Psoas muscle (tissue), 8 donors: ENCODE data around the gene SSC5D. TPM values are rescaled to one million over a fixed set of nuclear protein-coding genes. Genes with fewer than 3 reads are reported as not detected.

Experiments
- ATAC-seq, 4 donors: fragments of 200-7000 bp; cut with Tn5 transposase; one replicate each; pipeline ENCODE4 v1.9.1; 2020; ENCODE audit warnings: moderate library complexity in 3 of 4, mild to moderate bottlenecking in 2 of 4
- DNase-seq, 2 donors: peaks; one replicate each; pipeline ENCODE4 v3.0.0-alpha.2; 2020
- H3K27ac ChIP-seq: fragments of 200-600 bp; one replicate; pipeline ENCODE4 v1.8.0; 2022
- H3K27me3 ChIP-seq, 3 donors: fragments of 200-600 bp in 1 of 3; one replicate each; pipeline versions ENCODE4 v1.6.1 to v1.8.0; 2013 to 2022; ENCODE audit warnings: low read length in 2 of 3, mild to moderate bottlenecking in 2 of 3, moderate library complexity in 1 of 3; ENCODE audit not compliant: insufficient read depth in 3 of 3
- H3K36me3 ChIP-seq, 2 donors: fragments of 200-600 bp in 1 of 2; one replicate each; pipeline versions ENCODE4 v1.6.1 to v1.8.0; 2013 to 2022; ENCODE audit warnings: low read depth in 1 of 2, mild to moderate bottlenecking in 1 of 2, moderate library complexity in 1 of 2; ENCODE audit not compliant: insufficient read depth in 1 of 2
- H3K4me1 ChIP-seq: fragments of 200-600 bp; one replicate; pipeline ENCODE4 v1.8.0; 2022
- H3K4me3 ChIP-seq: fragments of 200-600 bp; one replicate; pipeline ENCODE4 v1.8.0; 2022; ENCODE audit warnings: mild to moderate bottlenecking
- H3K9me3 ChIP-seq: fragments of 200-600 bp; one replicate; pipeline ENCODE4 v1.8.0; 2022
- WGBS, 3 donors: extraction: QIAGEN DNeasy Blood & Tissue Kit; methylation state at CpG; one replicate each; pipeline versions ENCODE4 v1.1.6 to v1.1.7; 2013; 5-methylcytosine and 5-hydroxymethylcytosine counted together
- intact Hi-C, 2 donors: fragments of 100-400 bp; cut with DNase I; formaldehyde crosslinking; loops; one replicate each; pipeline versions ENCODE4 v1.11.0 to v1.14.2; 2022
- polyA plus RNA-seq, 3 donors: library from polyadenylated mRNA; stranded (reverse); fragments of 200-250 nt; gene quantifications; one replicate each; pipeline ENCODE4 v1.2.3, GENCODE V29; 2013
- total RNA-seq, 4 donors: library from RNA; stranded (reverse); fragmentation: NEBNext Ultra II Directional in 2 of 4; extraction: Animal tissue kit (Norgen Biotek cat#: 25700) in 2 of 4; gene quantifications; one replicate each; pipeline versions ENCODE4 v1.2.1 to v1.2.4, GENCODE V29; 2021 to 2023
- TF ChIP-seq, protein P1 (sequence below): fragments of 200-600 bp; IDR thresholded peaks from one replicate; pipeline ENCODE4 v1.8.0; 2022; ENCODE audit warnings: antibody characterized with exemption
- donor health status: healthy with polysubstance abuse.
- donor health status: DM: no; HTN: no; CAD: no; lungs with moderate emphysema.
- donor health status: Bipolar disorder and iron deficiency.
- donor health status: healthy.
- donor health status: DM: yes; HTN: yes; CAD: no.
- donor health status: DM: no; HTN: no; CAD: no.
- donor health status: DM: no; HTN: no; CAD: no.
- donor health status: DM: yes; HTN: yes; CAD: no.

SSC5D gene
- total and polyA plus RNA-seq, 7 donors, result 0.11 to 4.6 (median 1.2) TPM

DNA sequence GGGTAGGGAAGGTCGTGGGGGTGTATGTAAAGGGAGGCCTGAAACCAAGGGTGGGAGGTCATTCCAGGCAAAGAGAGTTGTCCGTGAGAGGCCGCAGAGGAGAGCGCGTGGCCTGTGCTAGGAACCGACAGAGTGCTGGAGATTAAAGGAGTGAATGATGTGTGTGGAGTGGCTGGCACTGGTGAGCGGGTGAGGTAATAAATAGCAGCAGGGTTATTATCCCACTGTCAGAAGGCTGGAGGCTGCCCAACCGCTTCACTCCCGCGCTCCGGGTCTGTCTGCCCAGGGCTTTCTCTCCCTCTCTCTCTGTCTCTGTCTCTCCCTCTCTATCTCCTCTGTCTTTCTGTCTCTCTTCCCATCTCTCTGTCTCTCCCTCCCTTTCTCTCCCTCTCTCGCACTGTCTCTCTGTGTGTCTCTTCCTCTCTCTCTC is 75.0 kb downstream of the SSC5D start:
- Histone ChIP-seq H3K27ac (peak overlapping the region; percentile 83), H3K4me1 (no peaks in the 10 kb centered on the region), H3K27me3 (no peaks in the 10 kb centered on the region), H3K4me3 (peak overlapping the region; percentile 28), H3K36me3 (no peaks in the 10 kb centered on the region), H3K9me3 (no peaks in the 10 kb centered on the region)
- WGBS, 3 donors, result 10 to 23% (median 17%) methylated on average over 12 of the region's 12 CpGs
- intact Hi-C loops, result no loop called here
- TF ChIP-seq, protein P1, sequence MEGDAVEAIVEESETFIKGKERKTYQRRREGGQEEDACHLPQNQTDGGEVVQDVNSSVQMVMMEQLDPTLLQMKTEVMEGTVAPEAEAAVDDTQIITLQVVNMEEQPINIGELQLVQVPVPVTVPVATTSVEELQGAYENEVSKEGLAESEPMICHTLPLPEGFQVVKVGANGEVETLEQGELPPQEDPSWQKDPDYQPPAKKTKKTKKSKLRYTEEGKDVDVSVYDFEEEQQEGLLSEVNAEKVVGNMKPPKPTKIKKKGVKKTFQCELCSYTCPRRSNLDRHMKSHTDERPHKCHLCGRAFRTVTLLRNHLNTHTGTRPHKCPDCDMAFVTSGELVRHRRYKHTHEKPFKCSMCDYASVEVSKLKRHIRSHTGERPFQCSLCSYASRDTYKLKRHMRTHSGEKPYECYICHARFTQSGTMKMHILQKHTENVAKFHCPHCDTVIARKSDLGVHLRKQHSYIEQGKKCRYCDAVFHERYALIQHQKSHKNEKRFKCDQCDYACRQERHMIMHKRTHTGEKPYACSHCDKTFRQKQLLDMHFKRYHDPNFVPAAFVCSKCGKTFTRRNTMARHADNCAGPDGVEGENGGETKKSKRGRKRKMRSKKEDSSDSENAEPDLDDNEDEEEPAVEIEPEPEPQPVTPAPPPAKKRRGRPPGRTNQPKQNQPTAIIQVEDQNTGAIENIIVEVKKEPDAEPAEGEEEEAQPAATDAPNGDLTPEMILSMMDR, result no peak
- DNase-seq (peak; percentile 58 to 84), ATAC-seq (peak; percentile 93 to 98 (median 98))

DNA sequence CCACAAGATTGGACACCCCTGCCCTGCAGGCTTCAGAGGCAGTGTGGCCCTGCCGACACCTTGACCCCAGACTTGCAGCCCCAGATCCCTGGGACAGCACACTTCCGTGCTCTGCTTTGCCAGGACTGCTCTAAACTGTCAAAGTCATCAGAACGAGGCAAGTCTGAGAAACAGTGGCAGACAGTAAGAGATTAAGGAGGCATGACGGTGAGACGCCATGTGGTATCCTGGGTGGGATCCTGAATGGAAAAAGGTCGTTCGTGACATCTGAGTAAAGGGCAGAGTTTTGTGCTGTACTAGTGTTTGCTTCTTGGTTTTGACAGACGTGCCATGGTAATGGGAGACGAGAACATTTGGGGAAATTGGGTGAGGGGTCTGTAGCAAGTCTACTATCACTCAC is 78.6 kb downstream of the SSC5D start:
- no peak for ATAC-seq
- 28 to 44% (median 28%) methylated on average over 9 of the region's 9 CpGs for WGBS, 3 donors
- TF ChIP-seq, protein P1, result no peak
- intact Hi-C loops, result no loop called here
- Histone ChIP-seq H3K27ac (no peak overlapping the region), H3K4me3 (no peak overlapping the region), H3K4me1 (no peaks in the 10 kb centered on the region), H3K36me3 (no peaks in the 10 kb centered on the region), H3K9me3 (no peaks in the 10 kb centered on the region), H3K27me3 (no peaks in the 10 kb centered on the region)
- no peak for DNase-seq

DNA sequence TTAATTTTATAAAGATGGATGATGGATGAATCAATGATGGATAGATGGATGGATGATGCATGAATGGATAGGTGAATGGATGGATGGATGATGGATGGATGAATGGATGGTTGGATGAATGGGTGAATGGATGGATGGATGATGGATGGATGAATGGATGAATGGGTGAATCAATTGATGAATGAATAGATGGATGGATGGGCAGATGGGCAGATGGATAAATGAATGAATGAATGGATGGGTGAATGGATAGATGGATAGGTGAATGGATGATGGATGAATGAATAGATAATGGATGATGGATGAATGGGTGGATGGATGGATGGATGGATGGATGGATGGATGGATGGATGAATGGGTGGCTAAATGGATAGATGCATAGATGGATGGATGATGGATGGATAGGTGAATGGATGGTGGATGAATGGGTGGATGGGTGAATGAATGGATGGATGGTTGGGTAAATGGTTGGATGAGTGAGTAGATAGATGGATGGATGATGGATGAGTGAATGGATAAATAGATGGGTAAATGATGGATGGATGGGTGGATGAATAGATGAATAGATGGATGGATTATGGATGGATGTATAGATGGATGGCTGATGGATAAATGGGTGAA is 79.6 kb downstream of the SSC5D start:
- Histone ChIP-seq H3K9me3 (no peaks in the 10 kb centered on the region), H3K4me3 (no peak overlapping the region), H3K27ac (no peak overlapping the region), H3K36me3 (no peaks in the 10 kb centered on the region), H3K27me3 (no peaks in the 10 kb centered on the region), H3K4me1 (no peaks in the 10 kb centered on the region)
- DNase-seq, result no peak
- intact Hi-C loops, result no loop called here
- ATAC-seq, result no peak
- TF ChIP-seq, protein P1, result no peak

Other genes starting within 250 kb of the SSC5D start
- 10 to 100 TPM; 38.1 to 51.8 (median 43.9) TPM for gene PPP6R1, start 229.4 kb upstream of the SSC5D start, total RNA-seq
- gene PPP6R1, start 229.4 kb upstream of the SSC5D start, polyA plus RNA-seq, result 10 to 100 TPM; 27.9 to 72.3 (median 50.0) TPM
- gene HSPBP1, start 208.3 kb upstream of the SSC5D start, total RNA-seq, result 10 to 100 TPM; 23.0 to 34.0 (median 28.6) TPM
- 10 to 100 TPM; 41.8 to 98.2 (median 65.6) TPM for gene HSPBP1, start 208.3 kb upstream of the SSC5D start, polyA plus RNA-seq
- gene BRSK1, start 204.4 kb upstream of the SSC5D start, total RNA-seq, result 1 to 10 TPM in 2 of 4 donors, under 1 TPM in 2; 0.77 to 1.1 (median 0.92) TPM
- under 1 TPM; 0.14 to 0.64 (median 0.53) TPM for gene BRSK1, start 204.4 kb upstream of the SSC5D start, polyA plus RNA-seq
- 1 to 10 TPM in 1 of 4 donors, under 1 TPM in 3; 0.38 to 1.1 (median 0.57) TPM for gene TMEM150B, start 163.1 kb upstream of the SSC5D start, total RNA-seq
- under 1 TPM; 0.08 to 0.30 (median 0.23) TPM for gene TMEM150B, start 163.1 kb upstream of the SSC5D start, polyA plus RNA-seq
- 1 to 10 TPM; 3.9 to 5.7 (median 4.6) TPM for gene KMT5C, start 148.6 kb upstream of the SSC5D start, total RNA-seq
- 1 to 10 TPM; 1.8 to 2.6 (median 2.4) TPM for gene KMT5C, start 148.6 kb upstream of the SSC5D start, polyA plus RNA-seq
- gene COX6B2, start 133.7 kb upstream of the SSC5D start, total RNA-seq, result not detected
- under 1 TPM in 1 of 3 donors, not detected in 2; 0.04 TPM for gene COX6B2, start 133.7 kb upstream of the SSC5D start, polyA plus RNA-seq
- not detected for gene GARIN5B, start 125.2 kb upstream of the SSC5D start, total RNA-seq
- gene GARIN5B, start 125.2 kb upstream of the SSC5D start, polyA plus RNA-seq, result not detected
- gene IL11, start 118.0 kb upstream of the SSC5D start, total RNA-seq, result not detected
- gene IL11, start 118.0 kb upstream of the SSC5D start, polyA plus RNA-seq, result under 1 TPM in 1 of 3 donors, not detected in 2; 0.06 TPM
- not detected for gene TMEM190, start 111.6 kb upstream of the SSC5D start, total RNA-seq
- not detected for gene TMEM190, start 111.6 kb upstream of the SSC5D start, polyA plus RNA-seq
- gene TMEM238, start 104.1 kb upstream of the SSC5D start, total RNA-seq, result 1 to 10 TPM in 2 of 4 donors, under 1 TPM in 2; 0.28 to 2.9 (median 0.91) TPM
- under 1 TPM in 2 of 3 donors, not detected in 1; 0.10 to 0.17 TPM for gene TMEM238, start 104.1 kb upstream of the SSC5D start, polyA plus RNA-seq
- gene RPL28, start 102.5 kb upstream of the SSC5D start, total RNA-seq, result 100 to 1,000 TPM; 548 to 810 (median 665) TPM
- 1,000 to 10,000 TPM in 1 of 3 donors, 100 to 1,000 TPM in 2; 547 to 1,362 (median 786) TPM for gene RPL28, start 102.5 kb upstream of the SSC5D start, polyA plus RNA-seq
- gene UBE2S, start 80.6 kb upstream of the SSC5D start, total RNA-seq, result 10 to 100 TPM; 15.4 to 26.7 (median 21.2) TPM
- 10 to 100 TPM in 2 of 3 donors, 1 to 10 TPM in 1; 5.6 to 22.8 (median 16.6) TPM for gene UBE2S, start 80.6 kb upstream of the SSC5D start, polyA plus RNA-seq
- not detected for gene SHISA7, start 45.1 kb upstream of the SSC5D start, total RNA-seq
- gene SHISA7, start 45.1 kb upstream of the SSC5D start, polyA plus RNA-seq, result under 1 TPM in 1 of 3 donors, not detected in 2; 0.01 TPM
- gene ISOC2, start 26.8 kb upstream of the SSC5D start, total RNA-seq, result 10 to 100 TPM; 32.0 to 78.0 (median 48.1) TPM
- 100 to 1,000 TPM in 2 of 3 donors, 10 to 100 TPM in 1; 78.7 to 177 (median 109) TPM for gene ISOC2, start 26.8 kb upstream of the SSC5D start, polyA plus RNA-seq
- not detected for gene C19orf85, start 23.7 kb upstream of the SSC5D start, total RNA-seq
- not detected for gene C19orf85, start 23.7 kb upstream of the SSC5D start, polyA plus RNA-seq
- 10 to 100 TPM in 2 of 4 donors, 1 to 10 TPM in 2; 5.9 to 14.3 (median 11.5) TPM for gene ZNF628, start 11.8 kb upstream of the SSC5D start, total RNA-seq
- gene ZNF628, start 11.8 kb upstream of the SSC5D start, polyA plus RNA-seq, result 10 to 100 TPM; 11.8 to 12.4 (median 12.2) TPM
- gene NAT14, start 3.2 kb upstream of the SSC5D start, total RNA-seq, result 1 to 10 TPM; 2.6 to 6.3 (median 4.5) TPM
- gene NAT14, start 3.2 kb upstream of the SSC5D start, polyA plus RNA-seq, result 1 to 10 TPM; 2.0 to 4.2 (median 3.6) TPM
- 10 to 100 TPM in 1 of 4 donors, 1 to 10 TPM in 2, under 1 TPM in 1; 0.59 to 13.4 (median 3.7) TPM for gene SBK2, start 48.7 kb downstream of the SSC5D start, total RNA-seq
- 1 to 10 TPM in 1 of 3 donors, under 1 TPM in 2; 0.14 to 1.1 (median 0.91) TPM for gene SBK2, start 48.7 kb downstream of the SSC5D start, polyA plus RNA-seq
- gene SBK3, start 57.1 kb downstream of the SSC5D start, total RNA-seq, result 10 to 100 TPM in 2 of 4 donors, 1 to 10 TPM in 1, under 1 TPM in 1; 0.79 to 30.8 (median 7.6) TPM
- 10 to 100 TPM in 1 of 3 donors, 1 to 10 TPM in 2; 5.4 to 10.6 (median 7.9) TPM for gene SBK3, start 57.1 kb downstream of the SSC5D start, polyA plus RNA-seq
- 10 to 100 TPM; 21.8 to 81.6 (median 29.5) TPM for gene ZNF579, start 92.4 kb downstream of the SSC5D start, total RNA-seq
- gene ZNF579, start 92.4 kb downstream of the SSC5D start, polyA plus RNA-seq, result 10 to 100 TPM in 2 of 3 donors, 1 to 10 TPM in 1; 4.2 to 22.9 (median 14.2) TPM
- gene FIZ1, start 111.1 kb downstream of the SSC5D start, total RNA-seq, result 10 to 100 TPM in 3 of 4 donors, 1 to 10 TPM in 1; 9.9 to 23.7 (median 13.2) TPM
- 10 to 100 TPM; 10.8 to 12.1 (median 11.5) TPM for gene FIZ1, start 111.1 kb downstream of the SSC5D start, polyA plus RNA-seq
- 10 to 100 TPM; 21.4 to 32.0 (median 24.5) TPM for gene ZNF524, start 111.9 kb downstream of the SSC5D start, total RNA-seq
- gene ZNF524, start 111.9 kb downstream of the SSC5D start, polyA plus RNA-seq, result 10 to 100 TPM; 38.6 to 52.5 (median 41.4) TPM
- gene ZNF865, start 117.2 kb downstream of the SSC5D start, total RNA-seq, result 10 to 100 TPM; 17.1 to 40.4 (median 25.0) TPM
- 10 to 100 TPM; 11.1 to 20.3 (median 19.3) TPM for gene ZNF865, start 117.2 kb downstream of the SSC5D start, polyA plus RNA-seq
- gene ZNF784, start 136.1 kb downstream of the SSC5D start, total RNA-seq, result 10 to 100 TPM in 3 of 4 donors, 1 to 10 TPM in 1; 9.0 to 22.2 (median 11.4) TPM
- 10 to 100 TPM in 1 of 3 donors, 1 to 10 TPM in 2; 4.9 to 14.9 (median 7.3) TPM for gene ZNF784, start 136.1 kb downstream of the SSC5D start, polyA plus RNA-seq
- 10 to 100 TPM; 10.3 to 21.1 (median 13.7) TPM for gene ZNF580, start 152.6 kb downstream of the SSC5D start, total RNA-seq
- 10 to 100 TPM in 1 of 3 donors, 1 to 10 TPM in 2; 5.9 to 13.5 (median 9.2) TPM for gene ZNF580, start 152.6 kb downstream of the SSC5D start, polyA plus RNA-seq
- gene ZNF581, start 155.2 kb downstream of the SSC5D start, total RNA-seq, result 10 to 100 TPM; 10.2 to 14.5 (median 10.6) TPM
- gene ZNF581, start 155.2 kb downstream of the SSC5D start, polyA plus RNA-seq, result 10 to 100 TPM; 14.6 to 18.6 (median 17.5) TPM
- gene CCDC106, start 159.8 kb downstream of the SSC5D start, total RNA-seq, result 10 to 100 TPM in 2 of 4 donors, 1 to 10 TPM in 2; 8.0 to 12.0 (median 10.4) TPM
- 10 to 100 TPM in 2 of 3 donors, 1 to 10 TPM in 1; 4.4 to 11.8 (median 10.0) TPM for gene CCDC106, start 159.8 kb downstream of the SSC5D start, polyA plus RNA-seq
- 10 to 100 TPM; 58.8 to 85.2 (median 78.2) TPM for gene U2AF2, start 166.6 kb downstream of the SSC5D start, total RNA-seq
- 100 to 1,000 TPM in 1 of 3 donors, 10 to 100 TPM in 2; 54.1 to 116 (median 55.1) TPM for gene U2AF2, start 166.6 kb downstream of the SSC5D start, polyA plus RNA-seq
- gene EPN1, start 186.8 kb downstream of the SSC5D start, total RNA-seq, result 100 to 1,000 TPM; 113 to 134 (median 125) TPM
- 100 to 1,000 TPM; 117 to 211 (median 145) TPM for gene EPN1, start 186.8 kb downstream of the SSC5D start, polyA plus RNA-seq
- gene NLRP9, start 250.0 kb downstream of the SSC5D start, total RNA-seq, result not detected
- gene NLRP9, start 250.0 kb downstream of the SSC5D start, polyA plus RNA-seq, result not detected